ENCODE data around the gene CDC42BPB.

Gene CDC42BPB

GRCh38 chr14:102984336-102985102 is 72.8 kb downstream of the CDC42BPB start:
- no peak for DNase-seq

- DNase-seq: no peak
Observed at GRCh38 chr14:102983496-102983895, 73.9 kb downstream of the CDC42BPB start.

- DNase-seq: no peak
Observed at GRCh38 chr14:102982852-102983470, 74.4 kb downstream of the CDC42BPB start.

- peak in 1 of 3 donors; percentile 41 for DNase-seq
Observed at GRCh38 chr14:102980409-102980810, 76.9 kb downstream of the CDC42BPB start.

- DNase-seq: no peak
Observed at GRCh38 chr14:102979406-102979805, 77.9 kb downstream of the CDC42BPB start.

GRCh38 chr14:102977475-102977874 is 79.9 kb downstream of the CDC42BPB start:
- no peak for DNase-seq

GRCh38 chr14:102975662-102976061 is 81.7 kb downstream of the CDC42BPB start:
- DNase-seq: no peak

GRCh38 chr14:102973706-102974285 is 83.6 kb downstream of the CDC42BPB start:
- DNase-seq: peak; percentile 29 to 52 (median 49)

GRCh38 chr14:102971836-102972606 is 85.3 kb downstream of the CDC42BPB start:
- DNase-seq: no peak

GRCh38 chr14:102971314-102971713 is 86.0 kb downstream of the CDC42BPB start:
- no peak for DNase-seq

- no peak for DNase-seq
Observed at GRCh38 chr14:102970496-102970895, 86.9 kb downstream of the CDC42BPB start.

GRCh38 chr14:102969901-102970300 is 87.4 kb downstream of the CDC42BPB start:
- no peak for DNase-seq

- no peak for DNase-seq
Observed at GRCh38 chr14:102969060-102969791, 88.1 kb downstream of the CDC42BPB start.

- no peak for DNase-seq
Observed at GRCh38 chr14:102968306-102968705, 89.0 kb downstream of the CDC42BPB start.

- no peak for DNase-seq
Observed at GRCh38 chr14:102967506-102967795, 89.9 kb downstream of the CDC42BPB start.

GRCh38 chr14:102966681-102967505 is 90.5 kb downstream of the CDC42BPB start:
- DNase-seq: no peak

- DNase-seq: peak; percentile 42 to 65 (median 50)
Observed at GRCh38 chr14:102965971-102966655, 91.2 kb downstream of the CDC42BPB start.

GRCh38 chr14:102965282-102965681 is 92.1 kb downstream of the CDC42BPB start:
- DNase-seq: peak; percentile 22 to 58 (median 28)

- DNase-seq: no peak
Observed at GRCh38 chr14:102964152-102964730, 93.1 kb downstream of the CDC42BPB start.

- DNase-seq: no peak
Observed at GRCh38 chr14:102962111-102962627, 95.2 kb downstream of the CDC42BPB start.

GRCh38 chr14:102958461-102958860 is 98.9 kb downstream of the CDC42BPB start:
- DNase-seq: no peak
